A204.1 (cell line): ENCODE measurements around the gene FBRS.
A peak's percentile ranks its signal among the peaks of the same experiment; 100 is the strongest.

Source experiments
- FAIRE-seq: peaks from 2 replicates; lab custom pipeline; 2012; peaks lifted over from hg19 to GRCh38; lab: Jason Lieb, UNC

Gene FBRS

DNA sequence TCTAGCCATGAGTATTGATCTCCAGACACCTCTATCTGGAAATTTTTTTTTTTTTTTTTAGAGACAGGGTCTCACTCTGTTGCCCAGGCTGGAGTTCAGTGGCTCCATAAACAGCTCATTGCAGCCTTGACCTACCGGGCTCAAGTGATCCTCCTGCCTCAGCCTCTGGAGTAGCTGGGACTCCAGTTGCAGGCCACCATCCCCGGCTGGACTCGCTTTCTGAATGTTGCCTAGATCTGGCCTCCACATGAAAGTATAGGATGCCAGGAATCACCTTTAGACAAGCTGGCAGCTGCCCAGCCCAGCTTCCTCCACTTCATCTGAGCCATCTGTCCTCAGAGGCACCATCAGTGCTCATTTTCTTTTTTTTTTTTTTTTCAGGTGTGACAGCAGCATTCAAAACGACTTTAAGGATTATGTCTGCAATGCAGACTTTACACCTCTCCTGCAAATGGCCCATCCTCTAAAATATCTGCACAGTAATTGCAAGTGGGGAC, 13.8 kb upstream of the FBRS start:
- no peak for FAIRE-seq

GRCh38 chr16:30645727-30646126, 12.5 kb upstream of the FBRS start:
- FAIRE-seq = no peak

GRCh38 chr16:30647274-30647571, 11.0 kb upstream of the FBRS start:
- no peak for FAIRE-seq

GRCh38 chr16:30649725-30650368, 8.4 kb upstream of the FBRS start:
- FAIRE-seq = no peak

DNA sequence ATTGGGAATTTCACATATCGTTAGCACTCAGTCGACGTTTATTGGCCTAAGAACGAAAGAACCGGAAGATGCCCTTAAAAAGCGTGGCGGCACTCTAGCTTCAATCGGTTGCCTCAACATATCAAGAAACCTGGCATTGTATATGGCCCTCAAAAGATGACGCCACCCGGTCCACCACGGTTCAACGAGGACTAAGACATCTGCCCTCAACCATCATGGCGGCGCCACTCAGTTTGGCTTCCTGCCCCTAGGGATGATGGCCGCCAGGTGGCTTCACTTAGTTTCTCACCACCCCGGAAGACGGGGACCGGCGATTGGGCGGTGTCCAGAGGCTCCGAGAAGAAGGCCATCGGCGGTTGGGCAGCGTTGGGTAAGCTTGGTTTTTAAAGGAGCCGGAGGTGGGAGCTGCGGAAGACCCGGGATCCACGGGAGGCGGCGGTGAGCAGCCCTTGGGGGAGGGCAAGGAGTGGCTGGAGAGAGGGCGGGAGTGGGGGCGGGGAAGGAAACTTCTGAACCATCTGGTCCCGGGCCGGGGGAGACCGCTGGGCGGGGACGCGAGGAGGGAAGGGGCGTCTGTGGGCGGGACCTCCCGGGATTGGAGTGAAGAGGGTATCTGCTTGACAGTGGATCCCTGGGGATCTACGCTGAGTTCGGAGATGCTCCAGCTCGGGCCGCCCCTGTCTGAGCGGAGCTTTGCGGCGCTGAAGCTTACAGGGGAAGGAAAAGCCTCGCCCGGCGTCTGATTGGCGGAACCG, 7.7 kb upstream of the FBRS start, which contains the start of gene PRR14:
PRR14 (plus strand) TSS at position 592 of the 755 bp plus-strand sequence. CDS start 686 bp downstream, outside the sequence.
- FAIRE-seq = peak; percentile 97

GRCh38 chr16:30651124-30652004, 6.9 kb upstream of the FBRS start:
- no peak for FAIRE-seq

DNA sequence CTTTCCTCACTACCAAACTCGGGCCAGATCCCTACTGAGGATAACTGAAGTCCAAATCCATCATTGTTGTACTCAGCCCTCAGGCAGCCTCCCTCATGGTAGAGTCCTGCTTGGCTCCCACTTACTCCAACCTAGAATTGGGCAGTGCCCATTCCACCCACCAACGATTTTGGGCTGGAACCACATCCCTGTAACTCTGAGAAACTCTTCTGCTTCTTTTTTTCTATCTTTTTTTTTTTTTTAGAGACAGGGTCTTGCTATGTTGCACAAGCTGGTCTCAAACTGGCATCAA, 6.3 kb upstream of the FBRS start:
- FAIRE-seq = no peak

DNA sequence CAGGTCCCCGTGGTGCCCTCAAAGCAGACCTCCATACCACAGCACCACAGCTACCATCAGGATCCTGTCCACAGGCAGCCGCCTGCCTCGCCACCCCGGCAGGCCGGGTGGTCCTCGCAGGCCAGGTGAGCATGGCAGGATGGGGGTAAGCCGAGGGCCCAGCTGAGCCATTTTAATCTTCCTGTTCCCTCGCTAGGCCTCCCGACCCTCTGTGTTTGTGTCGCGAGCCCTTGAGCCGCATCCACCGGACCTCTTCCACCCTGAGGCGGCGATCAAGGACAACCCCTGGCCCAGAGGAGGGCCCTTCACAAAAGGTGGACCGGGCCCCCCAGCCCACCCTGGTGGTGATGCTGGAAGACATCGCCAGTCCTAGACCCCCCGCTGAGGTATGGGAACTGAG, 5.5 kb upstream of the FBRS start:
- FAIRE-seq = no peak

DNA sequence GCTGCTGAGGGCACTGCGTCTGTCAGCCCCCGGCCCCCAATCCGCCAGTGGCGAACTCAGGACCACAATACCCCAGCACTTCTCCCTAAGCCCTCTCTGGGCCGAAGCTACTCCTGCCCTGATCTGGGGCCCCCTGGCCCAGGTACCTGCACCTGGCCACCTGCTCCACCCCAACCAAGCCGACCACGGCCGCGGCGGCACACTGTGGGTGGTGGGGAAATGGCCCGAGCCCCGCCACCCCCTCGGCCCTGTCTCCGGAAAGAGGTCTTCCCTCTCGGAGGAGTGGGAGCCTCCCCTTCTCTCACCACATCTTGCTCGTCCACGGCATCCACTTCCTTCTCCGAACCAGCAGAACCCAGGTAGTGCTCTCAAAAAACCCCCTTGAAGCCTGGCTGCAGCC, 3.4 kb upstream of the FBRS start:
- no peak for FAIRE-seq

GRCh38 chr16:30655815-30656347, 2.4 kb upstream of the FBRS start:
- no peak for FAIRE-seq

DNA sequence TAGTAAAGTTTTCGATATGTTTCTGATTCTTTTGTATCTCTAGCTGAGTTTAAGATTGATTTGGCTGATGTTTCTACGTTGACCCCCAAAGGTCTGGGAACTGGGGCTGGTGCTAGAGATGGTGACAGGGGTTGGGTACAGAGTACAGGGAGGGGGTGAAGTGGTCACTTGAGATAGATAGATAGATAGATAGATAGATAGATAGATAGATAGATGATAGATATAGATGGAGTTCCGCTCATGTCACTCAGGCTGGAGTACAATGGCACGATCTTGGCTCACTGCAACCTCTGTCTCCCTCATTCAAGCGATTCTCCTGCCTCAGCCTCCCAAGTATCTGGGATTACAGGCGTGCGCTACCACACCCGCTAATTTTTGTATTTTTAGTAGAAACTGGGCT, 1.8 kb upstream of the FBRS start:
- no peak for FAIRE-seq

DNA sequence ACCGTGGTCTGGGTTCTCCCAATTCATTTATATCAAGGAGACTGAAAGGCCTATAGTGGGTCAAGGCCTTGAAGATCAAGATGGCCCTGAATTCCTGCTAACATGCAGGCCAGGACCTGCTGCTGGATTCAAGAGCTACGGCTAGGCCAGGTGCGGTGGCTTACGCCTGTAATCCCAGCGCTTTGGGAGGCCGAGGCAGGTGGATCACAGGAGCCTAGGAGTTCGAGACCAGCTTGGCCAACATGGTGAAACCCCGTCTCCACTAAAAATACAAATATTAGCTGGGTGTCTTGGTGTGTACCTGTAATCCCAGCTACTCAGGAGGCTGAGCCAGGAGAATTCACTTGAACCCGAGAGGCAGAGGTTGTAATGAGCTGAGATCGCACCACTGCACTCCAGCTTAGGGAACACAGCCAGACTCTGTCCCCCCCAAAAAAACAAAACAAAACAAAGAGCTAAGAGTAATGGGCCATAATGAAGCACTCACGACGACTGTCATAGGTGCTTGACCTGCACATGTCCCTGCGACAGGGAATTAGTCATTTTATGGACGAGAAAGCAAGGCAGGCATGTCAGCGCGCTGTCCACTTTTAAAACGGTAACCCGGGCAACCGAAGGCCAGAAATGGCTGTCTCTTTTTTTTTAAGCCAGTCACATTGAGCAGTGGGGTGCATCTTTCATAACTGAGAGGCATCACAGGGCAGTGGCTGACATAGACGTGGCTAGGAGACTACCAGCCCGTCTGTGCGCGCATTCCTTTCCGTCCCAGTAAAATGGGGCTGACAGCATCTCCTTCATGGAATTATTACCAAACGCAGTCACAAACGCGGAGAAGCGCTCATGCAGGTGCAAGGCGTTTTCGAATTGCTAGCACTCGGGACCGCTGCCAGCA, 1.0 kb upstream of the FBRS start:
- no peak for FAIRE-seq

DNA sequence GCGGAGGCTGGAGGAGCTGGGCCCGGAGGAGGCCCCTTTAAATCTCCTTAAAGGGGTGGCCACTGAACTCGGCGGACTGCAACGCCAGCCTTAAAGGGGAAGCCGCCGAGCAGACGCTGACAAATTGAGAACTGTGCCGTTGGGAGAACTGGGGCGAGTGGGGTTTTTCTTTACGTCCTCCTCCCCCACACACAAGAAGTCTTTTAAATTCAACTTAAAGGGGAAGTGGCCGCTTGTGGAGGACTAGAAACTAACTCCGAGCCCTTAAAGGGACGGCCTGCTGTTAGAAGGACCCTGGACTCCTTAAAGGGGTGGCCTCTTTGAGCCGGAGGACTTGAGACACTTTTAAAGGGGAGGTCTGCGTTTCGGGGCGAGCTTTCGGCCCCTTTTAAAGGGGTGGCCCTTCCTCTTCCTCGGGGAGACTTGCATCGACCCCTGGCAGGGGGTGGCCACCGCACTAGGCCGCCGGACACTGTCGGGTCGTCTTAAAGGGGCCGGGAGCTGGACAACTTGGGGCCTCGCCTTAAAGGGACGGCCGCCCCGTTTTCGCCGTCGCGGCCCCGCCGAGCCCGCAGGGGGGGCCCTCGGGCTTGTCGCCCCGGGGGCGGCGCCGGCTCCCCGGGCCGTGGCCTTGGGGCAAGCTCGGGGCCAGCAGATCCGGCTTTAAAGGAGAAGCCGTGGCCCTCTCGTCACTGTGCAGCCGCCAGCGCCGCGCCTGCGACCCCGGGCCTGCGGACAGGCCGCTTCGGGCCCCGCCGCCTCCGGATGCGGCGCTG, 688 bp downstream of the FBRS start:
- FAIRE-seq = peak; percentile 82

GRCh38 chr16:30659507-30660423, 1.5 kb downstream of the FBRS start:
- FAIRE-seq = no peak

DNA sequence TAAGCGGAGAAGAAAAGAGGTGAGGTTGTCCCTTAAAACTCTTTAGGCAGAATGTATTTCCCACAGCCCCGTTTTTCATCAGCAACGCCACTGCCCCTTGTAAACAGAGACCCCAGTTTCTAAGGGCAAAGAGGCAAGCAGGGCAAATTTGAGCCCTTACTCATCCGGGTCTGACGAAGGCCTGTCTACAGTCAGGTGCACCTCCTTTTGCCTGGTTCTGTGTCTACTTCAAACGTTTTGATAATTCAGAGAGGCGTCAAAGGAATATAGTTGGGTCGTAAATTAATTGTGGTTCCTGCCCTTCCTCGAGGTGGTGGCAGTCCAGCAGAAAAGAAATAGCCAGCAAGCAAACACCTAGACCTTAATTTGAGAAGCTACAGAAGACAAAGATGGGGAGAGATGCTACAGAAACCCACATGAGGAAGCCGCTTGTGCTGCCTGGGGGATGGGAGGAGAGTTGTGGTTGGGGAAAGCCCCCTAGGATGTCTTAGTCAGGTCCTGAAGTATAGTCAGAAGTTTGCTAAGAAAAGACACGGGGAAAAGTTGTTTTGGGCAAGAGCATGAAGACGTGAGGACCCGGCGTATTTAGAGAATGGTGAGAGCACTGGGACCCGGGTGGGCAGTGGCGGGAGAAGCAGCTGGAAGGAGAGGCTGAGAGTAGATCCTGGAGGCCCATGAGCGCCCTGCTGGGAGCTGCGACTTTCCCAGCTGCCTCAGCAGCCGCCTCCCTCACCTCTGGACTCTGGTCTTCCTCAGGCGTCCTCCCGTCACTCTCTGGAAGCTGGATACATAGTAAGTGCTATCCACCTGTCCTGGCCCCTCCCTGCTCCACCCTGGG, 2.4 kb downstream of the FBRS start:
- FAIRE-seq = no peak

- no peak for FAIRE-seq
Measured at GRCh38 chr16:30662449-30662848, 4.2 kb downstream of the FBRS start.

DNA sequence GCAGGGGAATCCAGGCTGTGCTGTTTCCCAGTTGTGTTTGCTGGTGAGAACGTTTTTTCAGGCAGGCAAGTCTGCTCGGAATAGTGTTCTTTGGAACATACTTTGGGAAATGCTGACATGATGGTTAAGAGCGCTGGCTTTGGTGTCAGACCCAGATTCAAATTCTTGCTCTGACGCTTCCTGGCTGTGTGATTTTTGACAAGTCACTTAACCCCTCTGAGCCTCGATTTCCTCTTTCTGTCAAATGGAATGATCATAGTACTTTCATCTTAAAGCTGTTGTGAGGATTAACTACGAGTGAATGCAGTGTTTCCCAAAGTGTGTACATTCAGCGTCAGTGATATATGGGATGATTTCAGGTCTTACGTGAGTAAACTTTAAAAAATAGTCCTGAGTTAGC, 4.8 kb downstream of the FBRS start:
- no peak for FAIRE-seq

GRCh38 chr16:30663820-30664219, 5.6 kb downstream of the FBRS start:
- FAIRE-seq = no peak

- FAIRE-seq = no peak
Measured at GRCh38 chr16:30664616-30665109, 6.4 kb downstream of the FBRS start.
